Measurements from ENCODE around the gene METTL3. TPM values are rescaled to one million over a fixed set of nuclear protein-coding genes. Genes with fewer than 3 reads are reported as not detected.

Gene METTL3
- polyA plus RNA-seq, 1 experiment = 66.3 TPM

- ChIA-PET CTCF (interaction anchor here (2.8 kb wide), 1 partner anchor 9 kb away, joined by 43 read pairs; the partner anchor contains the start of genes RAB2B and TOX4), POLR2A (interaction anchor here (0.6 to 1.6 kb wide), 2 partner anchors 10 to 30 kb away, joined by 3 read pairs; partner anchors contain the start of genes RAB2B and TOX4)
- Histone ChIP-seq H3K4me3 (ENCODE audit: low read depth, low read length) (no peak overlapping the region), H3K27me3 (ENCODE audit: control insufficient read depth, insufficient read depth, low read length) (no peaks in the 10 kb centered on the region), H3K9me3 (ENCODE audit: control insufficient read depth, insufficient read depth, low read length) (no peaks in the 10 kb centered on the region), H3K27ac (ENCODE audit: low read depth, low read length) (no peak overlapping the region)
- TF ChIP-seq CTCF (IDR thresholded peaks at IDR 0.05; ENCODE audit: low read depth, low read length) = no peak
- DNase-seq (ENCODE audit: low read depth, low spot score) = peak; percentile 44
Measured at GRCh38 chr14:21486640-21487087, 24.5 kb downstream of the METTL3 start.

- CTCF ChIA-PET = interaction anchor here (0.5 to 4.3 kb wide), 34 partner anchors 10 to 504 kb away, joined by 3 to 43 read pairs (median 4); partner anchors contain the start of genes CHD8, METTL3 and SALL2
- Histone ChIP-seq H3K27me3 (ENCODE audit: control insufficient read depth, insufficient read depth, low read length) (no peaks in the 10 kb centered on the region), H3K4me3 (ENCODE audit: low read depth, low read length) (peak within 1 kb of the TSS; percentile 97), H3K9me3 (ENCODE audit: control insufficient read depth, insufficient read depth, low read length) (no peaks in the 10 kb centered on the region; the same call in 1 of the 2 replicates), H3K27ac (ENCODE audit: low read depth, low read length) (peak within 1 kb of the TSS; percentile 71)
- POLR2A ChIA-PET = interaction anchor here (0.6 to 1.4 kb wide), 5 partner anchors 9 to 1374 kb away, joined by 3 to 5 read pairs (median 5); partner anchors contain the start of gene METTL3
- TF ChIP-seq CTCF (IDR thresholded peaks at IDR 0.05; ENCODE audit: low read depth, low read length) = peak; percentile 99
- peak; percentile 97 for DNase-seq (ENCODE audit: low read depth, low spot score)
Measured at GRCh38 chr14:21476925-21477681, 34.0 kb downstream of the METTL3 start, which contains the start of the genes RAB2B and TOX4. TSS of gene RAB2B (minus strand) at chr14:21476959. CDS start at chr14:21476872, 87 bp downstream. TSS of gene TOX4 (plus strand) at chr14:21477195. CDS start at chr14:21477279, 84 bp downstream.

- Histone ChIP-seq H3K4me3 (ENCODE audit: low read depth, low read length) (peak overlapping the region; percentile 90), H3K27me3 (ENCODE audit: control insufficient read depth, insufficient read depth, low read length) (no peaks in the 10 kb centered on the region), H3K9me3 (ENCODE audit: control insufficient read depth, insufficient read depth, low read length) (no peaks in the 10 kb centered on the region; the same call in 1 of the 2 replicates), H3K27ac (ENCODE audit: low read depth, low read length) (no peak overlapping the region)
- no peak for TF ChIP-seq CTCF (IDR thresholded peaks at IDR 0.05; ENCODE audit: low read depth, low read length)
- no peak for DNase-seq (ENCODE audit: low read depth, low spot score)
- CTCF ChIA-PET = interaction anchor here (0.6 to 4.3 kb wide), 17 partner anchors 10 to 503 kb away, joined by 3 to 43 read pairs (median 5); partner anchors contain the start of gene CHD8
- POLR2A ChIA-PET = interaction anchor here (0.5 to 1.4 kb wide), 6 partner anchors 9 to 1374 kb away, joined by 3 to 5 read pairs (median 4); partner anchors contain the start of genes CHD8 and METTL3
Measured at GRCh38 chr14:21476523-21476924, 34.6 kb downstream of the METTL3 start.

- CTCF ChIA-PET = interaction anchor here (0.7 to 4.3 kb wide), 14 partner anchors 9 to 503 kb away, joined by 3 to 43 read pairs (median 6); partner anchors contain the start of gene CHD8
- no peaks in the 10 kb centered on the region; the same call in 1 of the 2 replicates for H3K9me3 ChIP-seq (ENCODE audit: control insufficient read depth, insufficient read depth, low read length)
- H3K4me3 ChIP-seq (ENCODE audit: low read depth, low read length) = peak overlapping the region; percentile 90
- no peak overlapping the region for H3K27ac ChIP-seq (ENCODE audit: low read depth, low read length)
- DNase-seq (ENCODE audit: low read depth, low spot score) = no peak
- H3K27me3 ChIP-seq (ENCODE audit: control insufficient read depth, insufficient read depth, low read length) = no peaks in the 10 kb centered on the region
- TF ChIP-seq CTCF (IDR thresholded peaks at IDR 0.05; ENCODE audit: low read depth, low read length) = no peak
- POLR2A ChIA-PET = interaction anchor here (0.5 to 1.4 kb wide), 5 partner anchors 8 to 39 kb away, joined by 3 to 5 read pairs (median 4); partner anchors contain the start of genes CHD8 and METTL3
Measured at GRCh38 chr14:21475767-21476522, 35.2 kb downstream of the METTL3 start.

All from AG04450 (cell line).